ENCODE measurements around the gene DLST.

The DLST gene

GRCh38 chr14:74909911-74910310, 28.2 kb downstream of the DLST start:
- TF ChIP-seq EZH2phosphoT487 (IDR thresholded peaks at IDR 0.05; ENCODE audit: borderline replicate concordance), result no peak
- TF ChIP-seq, protein P1, sequence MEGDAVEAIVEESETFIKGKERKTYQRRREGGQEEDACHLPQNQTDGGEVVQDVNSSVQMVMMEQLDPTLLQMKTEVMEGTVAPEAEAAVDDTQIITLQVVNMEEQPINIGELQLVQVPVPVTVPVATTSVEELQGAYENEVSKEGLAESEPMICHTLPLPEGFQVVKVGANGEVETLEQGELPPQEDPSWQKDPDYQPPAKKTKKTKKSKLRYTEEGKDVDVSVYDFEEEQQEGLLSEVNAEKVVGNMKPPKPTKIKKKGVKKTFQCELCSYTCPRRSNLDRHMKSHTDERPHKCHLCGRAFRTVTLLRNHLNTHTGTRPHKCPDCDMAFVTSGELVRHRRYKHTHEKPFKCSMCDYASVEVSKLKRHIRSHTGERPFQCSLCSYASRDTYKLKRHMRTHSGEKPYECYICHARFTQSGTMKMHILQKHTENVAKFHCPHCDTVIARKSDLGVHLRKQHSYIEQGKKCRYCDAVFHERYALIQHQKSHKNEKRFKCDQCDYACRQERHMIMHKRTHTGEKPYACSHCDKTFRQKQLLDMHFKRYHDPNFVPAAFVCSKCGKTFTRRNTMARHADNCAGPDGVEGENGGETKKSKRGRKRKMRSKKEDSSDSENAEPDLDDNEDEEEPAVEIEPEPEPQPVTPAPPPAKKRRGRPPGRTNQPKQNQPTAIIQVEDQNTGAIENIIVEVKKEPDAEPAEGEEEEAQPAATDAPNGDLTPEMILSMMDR (conservative IDR thresholded peaks at IDR 0.05; ENCODE audit: low read length), result no peak
- Histone ChIP-seq H3K36me3 (ENCODE audit: insufficient read depth, low read length) (peaks cover 7% of the 10 kb centered on the region; the same call in 1 of the 2 replicates), H3K4me1 (ENCODE audit: insufficient read depth, low read length, poor library complexity, severe bottlenecking) (no peaks in the 10 kb centered on the region), H3F3A (ENCODE audit: low read depth) (no peaks in the 10 kb centered on the region), H3K9me2 (replicated peaks; ENCODE audit: low read depth, low read length) (no peaks in the 10 kb centered on the region), H2AFZ (ENCODE audit: low read length) (no peak overlapping the region), H3K79me2 (ENCODE audit: insufficient read depth, low read length) (no peaks in the 10 kb centered on the region), H3K4me2 (ENCODE audit: low read depth, low read length, poor library complexity, severe bottlenecking) (no peak overlapping the region), H3K4me3 (ENCODE audit: low read length, poor library complexity, severe bottlenecking) (no peak overlapping the region), H3K27me3 (ENCODE audit: insufficient read depth, low read length, poor library complexity, severe bottlenecking) (no peaks in the 10 kb centered on the region), H3K9me3 (ENCODE audit: insufficient read depth, low read depth, low read length) (no peaks in the 10 kb centered on the region), H4K20me1 (ENCODE audit: insufficient read depth, low read length, poor library complexity, severe bottlenecking) (no peaks in the 10 kb centered on the region), H3K9ac (ENCODE audit: low read depth, low read length, poor library complexity, severe bottlenecking) (no peak overlapping the region)

- H3K79me2 ChIP-seq (ENCODE audit: insufficient read depth, low read length), result no peaks in the 10 kb centered on the region
- no peak overlapping the region for H3K4me2 ChIP-seq (ENCODE audit: low read depth, low read length, poor library complexity, severe bottlenecking)
- H3K9me3 ChIP-seq (ENCODE audit: insufficient read depth, low read depth, low read length), result no peaks in the 10 kb centered on the region
- H3K4me1 ChIP-seq (ENCODE audit: insufficient read depth, low read length, poor library complexity, severe bottlenecking), result no peaks in the 10 kb centered on the region
- no peak overlapping the region for H2AFZ ChIP-seq (ENCODE audit: low read length)
- TF ChIP-seq, protein P1 (conservative IDR thresholded peaks at IDR 0.05; ENCODE audit: low read length), result no peak
- no peak for TF ChIP-seq EZH2phosphoT487 (IDR thresholded peaks at IDR 0.05; ENCODE audit: borderline replicate concordance)
- H3K9ac ChIP-seq (ENCODE audit: low read depth, low read length, poor library complexity, severe bottlenecking), result no peak overlapping the region
- no peaks in the 10 kb centered on the region for H3F3A ChIP-seq (ENCODE audit: low read depth)
- H3K9me2 ChIP-seq (replicated peaks; ENCODE audit: low read depth, low read length), result no peaks in the 10 kb centered on the region
- H3K4me3 ChIP-seq (ENCODE audit: low read length, poor library complexity, severe bottlenecking), result no peak overlapping the region
- H3K36me3 ChIP-seq (ENCODE audit: insufficient read depth, low read length), result peaks cover 4% of the 10 kb centered on the region; the same call in 1 of the 2 replicates
- H3K27me3 ChIP-seq (ENCODE audit: insufficient read depth, low read length, poor library complexity, severe bottlenecking), result no peaks in the 10 kb centered on the region
- H4K20me1 ChIP-seq (ENCODE audit: insufficient read depth, low read length, poor library complexity, severe bottlenecking), result no peaks in the 10 kb centered on the region
Observed at GRCh38 chr14:74910556-74910955, 28.8 kb downstream of the DLST start.

- Histone ChIP-seq H3K9ac (ENCODE audit: low read depth, low read length, poor library complexity, severe bottlenecking) (no peak overlapping the region), H3K9me2 (replicated peaks; ENCODE audit: low read depth, low read length) (no peaks in the 10 kb centered on the region), H3K79me2 (ENCODE audit: insufficient read depth, low read length) (no peaks in the 10 kb centered on the region), H3K4me3 (ENCODE audit: low read length, poor library complexity, severe bottlenecking) (no peak overlapping the region), H2AFZ (ENCODE audit: low read length) (no peak overlapping the region), H3K4me2 (ENCODE audit: low read depth, low read length, poor library complexity, severe bottlenecking) (no peak overlapping the region), H4K20me1 (ENCODE audit: insufficient read depth, low read length, poor library complexity, severe bottlenecking) (no peaks in the 10 kb centered on the region), H3K27me3 (ENCODE audit: insufficient read depth, low read length, poor library complexity, severe bottlenecking) (no peaks in the 10 kb centered on the region), H3K4me1 (ENCODE audit: insufficient read depth, low read length, poor library complexity, severe bottlenecking) (no peaks in the 10 kb centered on the region), H3F3A (ENCODE audit: low read depth) (no peaks in the 10 kb centered on the region), H3K9me3 (ENCODE audit: insufficient read depth, low read depth, low read length) (no peaks in the 10 kb centered on the region), H3K36me3 (ENCODE audit: insufficient read depth, low read length) (no peaks in the 10 kb centered on the region; the same call in 1 of the 2 replicates)
- no peak for TF ChIP-seq EZH2phosphoT487 (IDR thresholded peaks at IDR 0.05; ENCODE audit: borderline replicate concordance)
- TF ChIP-seq, protein P1 (conservative IDR thresholded peaks at IDR 0.05; ENCODE audit: low read length), result no peak
Observed at GRCh38 chr14:74911221-74911620, 29.5 kb downstream of the DLST start.

Data from Loucy (cell line).